Activated CD4-positive, alpha-beta T cell treated with anti-CD3 and anti-CD28 coated beads for 36 hours (primary cell): ENCODE measurements around the gene TREX2. TPM values are rescaled to one million over a fixed set of nuclear protein-coding genes. Genes with fewer than 3 reads are reported as not detected.

Source experiments
- ATAC-seq: fragments of 200-7000 bp; cut with Tn5 transposase; one replicate; pipeline ENCODE4 v1.10.0; 2021; ENCODE audit warnings: mild to moderate bottlenecking, moderate library complexity
- CTCF ChIA-PET: fragments of 350-600 bp; sonication (Branson Sonifier 250); formaldehyde crosslinking; loops from one replicate; lab custom pipeline; 2021; ENCODE audit warnings: antibody characterized with exemption; lab: Charles Lee
- POLR2A ChIA-PET: fragments of 350-600 bp; sonication (Branson Sonifier 250); formaldehyde crosslinking; loops from one replicate; lab custom pipeline; 2021; ENCODE audit warnings: antibody characterized with exemption, inconsistent platforms; lab: Charles Lee
- DNase-seq: peaks from one replicate; pipeline ENCODE4 v3.0.0-alpha.2; 2020
- H3K27ac Mint-ChIP-seq: one replicate; pipeline ENCODE4 v1.8.0; 2021; ENCODE audit warnings: mixed read lengths
- H3K27me3 Mint-ChIP-seq: one replicate; pipeline ENCODE4 v1.8.0; 2021; ENCODE audit warnings: mixed read lengths
- H3K36me3 Mint-ChIP-seq: one replicate; pipeline ENCODE4 v1.8.0; 2021; ENCODE audit warnings: low read depth, mixed read lengths
- H3K4me1 Mint-ChIP-seq: one replicate; pipeline ENCODE4 v1.8.0; 2021; ENCODE audit warnings: mixed read lengths
- H3K4me3 Mint-ChIP-seq: one replicate; pipeline ENCODE4 v1.8.0; 2021; ENCODE audit warnings: mild to moderate bottlenecking, moderate library complexity, mixed read lengths
- H3K9me3 Mint-ChIP-seq: one replicate; pipeline ENCODE4 v1.8.0; 2021; ENCODE audit warnings: low read depth, mixed read lengths
- intact Hi-C, 2 experiments: fragments of 100-400 bp; cut with DNase I in 1 of 2; cut with micrococcal nuclease in 1 of 2; formaldehyde crosslinking; loops; one replicate each; pipeline versions ENCODE4 v1.14.2 to v1.15.1; 2022 to 2024; cut with DNase I, micrococcal nuclease
- total RNA-seq, 2 experiments: library from RNA; stranded (reverse); gene quantifications; one replicate each; pipeline ENCODE4 v1.2.3, GENCODE V29; 2021

The TREX2 gene
- total RNA-seq, 2 experiments from 2014 or later = 0.91 to 1.1 TPM

DNA sequence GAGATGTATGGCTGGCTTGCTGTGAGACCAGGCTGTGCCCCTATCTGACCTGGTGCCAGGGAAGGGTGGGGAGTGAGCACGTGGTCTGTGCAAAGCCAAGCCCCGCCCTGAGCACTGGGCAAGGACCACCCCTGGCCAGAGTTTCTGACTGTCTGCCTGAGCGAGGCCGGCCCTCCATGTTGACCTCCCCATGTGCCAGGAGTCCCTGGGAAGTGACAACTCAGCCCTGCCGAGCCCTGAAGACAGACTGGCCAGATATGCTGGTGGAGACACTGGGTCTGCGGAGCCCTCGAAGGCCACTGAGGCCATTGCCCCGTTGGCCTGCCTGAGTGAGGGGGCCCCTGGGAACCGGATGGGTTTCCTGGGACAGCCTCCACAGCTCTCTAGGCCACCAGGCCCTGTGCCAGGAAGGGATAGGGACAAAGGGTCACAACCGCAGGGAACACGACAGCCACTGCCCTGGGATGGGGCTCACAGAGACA is 41.8 kb upstream of the TREX2 start:
- no peak overlapping the region for H3K4me3 Mint-ChIP-seq
- ChIA-PET CTCF (no interaction called here), POLR2A (no interaction called here)
- DNase-seq = no peak
- no peaks in the 10 kb centered on the region for H3K4me1 Mint-ChIP-seq
- ATAC-seq = no peak
- intact Hi-C loops = no loop called here
- no peaks in the 10 kb centered on the region for H3K27me3 Mint-ChIP-seq
- H3K36me3 Mint-ChIP-seq = no peaks in the 10 kb centered on the region
- no peaks in the 10 kb centered on the region for H3K9me3 Mint-ChIP-seq
- H3K27ac Mint-ChIP-seq = no peak overlapping the region

DNA sequence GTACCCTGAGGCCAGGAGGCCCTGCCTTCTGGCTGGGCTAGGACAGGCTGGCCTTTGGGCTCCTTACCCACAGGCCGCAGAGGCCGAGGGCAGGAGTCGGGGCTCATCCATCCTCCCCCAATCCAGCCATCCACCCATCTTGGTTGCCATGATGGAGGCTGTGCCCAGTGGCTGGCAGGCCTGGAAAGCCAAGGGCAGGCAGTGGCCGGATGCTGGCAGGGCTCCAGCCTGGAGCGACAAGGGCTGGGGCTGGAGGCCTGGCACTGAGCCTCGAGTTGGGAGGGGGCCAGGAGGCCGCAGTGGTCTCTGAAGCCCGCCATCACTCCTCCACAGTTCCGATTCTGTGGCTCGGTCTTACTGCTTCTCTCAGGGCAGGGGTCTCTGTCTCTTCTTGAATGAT is 40.3 kb upstream of the TREX2 start:
- H3K27ac Mint-ChIP-seq = no peak overlapping the region

DNA sequence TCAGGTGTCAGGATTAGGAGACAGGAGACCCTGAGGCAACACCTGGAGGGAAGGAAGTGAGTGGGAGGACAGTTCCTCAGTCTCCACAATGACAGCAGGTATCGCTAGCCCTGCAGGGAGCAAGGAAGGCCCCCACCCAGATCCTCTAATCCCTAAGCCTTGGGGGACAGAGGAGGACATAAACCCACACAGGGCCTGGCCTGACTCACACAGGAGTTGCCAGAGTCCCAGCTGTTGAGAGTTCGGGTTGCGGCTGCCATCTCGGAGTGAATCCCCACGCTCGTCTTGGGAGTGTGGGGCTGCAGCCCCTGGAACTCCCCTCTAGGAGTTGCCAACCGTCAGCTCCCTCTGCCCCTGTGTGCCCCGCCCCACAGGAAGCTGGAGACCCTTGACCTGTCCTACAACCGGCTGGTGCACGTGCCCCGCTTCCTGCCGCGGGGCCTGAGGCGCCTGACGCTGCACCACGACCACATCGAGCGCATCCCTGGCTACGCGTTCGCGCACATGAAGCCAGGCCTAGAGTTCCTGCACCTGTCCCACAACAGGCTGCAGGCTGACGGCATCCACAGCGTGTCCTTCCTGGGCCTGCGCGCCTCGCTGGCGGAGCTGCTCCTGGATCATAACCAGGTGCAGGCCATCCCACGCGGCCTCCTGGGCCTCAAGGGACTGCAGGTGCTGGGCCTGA is 39.7 kb upstream of the TREX2 start:
- Mint-ChIP-seq H3K4me1 (no peaks in the 10 kb centered on the region), H3K27me3 (no peaks in the 10 kb centered on the region), H3K27ac (no peak overlapping the region), H3K4me3 (no peak overlapping the region), H3K9me3 (no peaks in the 10 kb centered on the region), H3K36me3 (no peaks in the 10 kb centered on the region)
- no peak for ATAC-seq
- ChIA-PET POLR2A (no interaction called here), CTCF (no interaction called here)
- intact Hi-C loops = no loop called here
- DNase-seq = no peak

More for the DNA sequence above, 40.3 kb upstream of the TREX2 start:
- DNase-seq (no peak), ATAC-seq (no peak)
- ChIA-PET CTCF (no interaction called here), POLR2A (no interaction called here)
- Mint-ChIP-seq H3K9me3 (no peaks in the 10 kb centered on the region), H3K27me3 (no peaks in the 10 kb centered on the region), H3K4me1 (no peaks in the 10 kb centered on the region), H3K36me3 (no peaks in the 10 kb centered on the region), H3K4me3 (no peak overlapping the region)
- intact Hi-C loops = no loop called here

DNA sequence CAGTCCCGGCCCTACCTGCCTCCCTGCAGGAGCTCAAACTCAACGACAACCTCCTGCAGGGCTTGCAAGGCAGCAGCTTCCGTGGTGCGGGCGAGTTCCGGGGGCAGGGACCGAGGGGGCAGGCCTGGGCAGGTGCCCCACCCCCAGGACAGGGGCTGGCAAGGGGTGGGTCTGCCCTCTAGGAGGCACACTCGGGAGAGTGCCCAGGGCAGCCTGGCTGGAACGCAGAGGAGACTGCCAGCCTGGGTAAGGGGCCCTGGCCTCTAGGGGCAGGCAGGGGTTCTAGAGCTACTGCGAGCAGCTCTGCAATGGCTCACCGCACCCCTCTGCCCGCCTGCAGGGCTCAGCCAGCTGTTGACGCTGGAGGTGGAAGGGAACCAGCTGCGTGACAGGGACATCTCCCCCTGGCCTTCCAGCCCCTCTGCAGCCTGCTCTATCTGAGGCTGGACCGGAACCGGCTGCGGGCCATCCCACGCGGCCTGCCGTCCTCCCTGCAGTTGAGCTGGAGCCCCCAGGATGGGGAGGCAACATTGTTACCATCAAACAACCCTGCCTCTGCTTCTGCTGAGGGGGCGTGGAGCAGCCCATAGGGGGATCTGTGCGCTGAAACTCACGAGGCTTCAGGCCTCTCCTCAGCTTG is 36.6 kb upstream of the TREX2 start:
- intact Hi-C loops = no loop called here
- no peaks in the 10 kb centered on the region for H3K9me3 Mint-ChIP-seq
- CTCF ChIA-PET = no interaction called here
- H3K27me3 Mint-ChIP-seq = no peaks in the 10 kb centered on the region
- no peaks in the 10 kb centered on the region for H3K4me1 Mint-ChIP-seq
- H3K27ac Mint-ChIP-seq = no peak overlapping the region
- POLR2A ChIA-PET = no interaction called here
- DNase-seq (no peak), ATAC-seq (no peak)
- H3K36me3 Mint-ChIP-seq = no peaks in the 10 kb centered on the region
- H3K4me3 Mint-ChIP-seq = no peak overlapping the region

DNA sequence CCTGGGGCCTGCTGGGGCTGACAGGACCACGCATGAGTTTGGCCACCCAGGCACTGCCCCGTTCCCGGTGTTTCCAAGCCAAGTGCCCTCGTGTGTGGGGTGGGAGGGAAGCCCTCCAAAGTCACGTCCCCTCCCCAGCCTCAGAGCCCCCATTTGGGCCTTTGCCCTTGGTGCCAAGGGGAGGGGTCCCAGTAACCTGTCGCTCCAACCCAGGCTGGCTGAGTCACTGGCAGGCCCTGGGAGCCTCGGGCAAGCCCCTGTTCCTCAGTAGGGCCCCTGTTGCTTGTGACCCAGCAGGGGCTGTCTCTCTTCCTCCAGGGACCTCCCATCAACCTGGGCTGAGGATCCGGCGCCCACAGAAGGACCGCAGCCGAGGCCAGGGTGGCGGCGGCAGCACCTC is 35.2 kb upstream of the TREX2 start:
- CTCF ChIA-PET = no interaction called here
- Mint-ChIP-seq H3K9me3 (no peaks in the 10 kb centered on the region), H3K4me3 (no peak overlapping the region), H3K27me3 (no peaks in the 10 kb centered on the region), H3K4me1 (no peaks in the 10 kb centered on the region), H3K27ac (no peak overlapping the region), H3K36me3 (no peaks in the 10 kb centered on the region)
- intact Hi-C loops = no loop called here
- ATAC-seq (no peak), DNase-seq (no peak)
- POLR2A ChIA-PET = no interaction called here

DNA sequence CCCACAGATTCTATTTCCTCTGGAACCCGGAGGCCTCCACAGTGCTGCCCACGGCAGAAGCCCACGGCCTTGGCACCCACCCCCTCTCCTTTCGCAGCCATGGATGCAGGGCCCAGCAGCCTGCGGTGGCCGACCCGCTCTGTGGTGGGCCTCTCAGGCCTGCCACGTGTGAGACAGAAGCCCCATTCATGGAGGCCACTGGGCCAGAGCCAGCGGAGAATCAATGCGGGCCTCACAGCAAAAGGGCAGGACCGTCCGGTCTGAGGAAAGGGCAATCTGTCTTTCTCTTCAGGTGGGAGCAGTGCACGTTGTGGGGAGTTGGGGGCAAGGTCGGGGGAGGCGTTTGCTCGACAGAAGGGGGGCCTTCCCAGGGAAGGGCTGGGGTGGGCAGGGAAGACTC is 32.9 kb upstream of the TREX2 start:
- no peaks in the 10 kb centered on the region for H3K27me3 Mint-ChIP-seq
- intact Hi-C loops = no loop called here
- H3K27ac Mint-ChIP-seq = no peak overlapping the region
- no peak overlapping the region for H3K4me3 Mint-ChIP-seq
- no peaks in the 10 kb centered on the region for H3K9me3 Mint-ChIP-seq
- no peaks in the 10 kb centered on the region for H3K36me3 Mint-ChIP-seq
- ChIA-PET CTCF (no interaction called here), POLR2A (no interaction called here)
- ATAC-seq (no peak), DNase-seq (no peak)
- peaks cover 3% of the 10 kb centered on the region for H3K4me1 Mint-ChIP-seq

DNA sequence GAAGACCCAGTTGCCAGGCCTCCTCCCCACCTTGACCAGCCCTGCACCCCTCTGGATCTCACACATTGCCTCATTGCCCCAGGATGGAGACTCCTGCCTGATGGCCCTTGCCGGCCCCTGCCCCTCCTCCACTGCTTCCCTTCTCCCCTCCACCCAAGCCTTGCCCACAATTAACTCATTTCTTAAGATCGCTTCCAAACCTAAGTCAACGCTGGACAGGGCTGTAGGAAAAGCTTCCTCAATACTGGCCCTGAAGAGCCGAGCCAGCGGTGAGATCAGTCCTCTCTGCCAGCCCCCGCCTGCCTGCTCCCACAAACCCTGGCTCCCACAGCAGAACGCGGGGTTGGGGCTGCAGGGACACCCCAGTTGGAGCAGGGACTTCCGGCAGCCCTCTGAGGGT is 32.0 kb upstream of the TREX2 start:
- no peaks in the 10 kb centered on the region for H3K36me3 Mint-ChIP-seq
- H3K27ac Mint-ChIP-seq = no peak overlapping the region
- H3K4me3 Mint-ChIP-seq = no peak overlapping the region
- H3K4me1 Mint-ChIP-seq = peaks cover 3% of the 10 kb centered on the region
- ChIA-PET POLR2A (no interaction called here), CTCF (no interaction called here)
- DNase-seq = no peak
- ATAC-seq = no peak
- intact Hi-C loops = no loop called here
- H3K9me3 Mint-ChIP-seq = no peaks in the 10 kb centered on the region
- no peaks in the 10 kb centered on the region for H3K27me3 Mint-ChIP-seq

DNA sequence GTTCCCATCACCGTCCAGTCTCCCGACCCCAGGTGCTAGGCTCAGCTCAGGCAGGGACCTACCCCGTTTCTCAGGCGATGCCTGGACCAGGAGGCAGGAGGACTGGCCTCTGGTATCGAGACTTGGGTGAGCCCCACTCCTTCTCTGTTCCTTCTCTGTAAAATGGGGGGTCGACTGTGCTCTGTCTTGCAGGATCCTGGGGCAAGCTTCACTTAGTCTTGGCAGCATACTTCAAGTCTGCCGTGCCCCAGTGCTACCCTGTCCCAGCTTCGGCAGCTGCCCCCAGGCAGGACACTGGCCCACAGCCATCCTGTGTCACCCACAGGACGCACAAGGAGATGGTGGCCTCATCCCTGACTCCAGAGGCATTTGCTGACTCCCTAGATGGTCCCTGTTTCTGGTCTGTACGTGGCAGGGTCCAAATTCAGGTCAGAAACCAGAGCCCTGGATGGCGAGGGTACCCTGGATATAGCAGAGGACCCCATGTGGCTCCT is 31.6 kb upstream of the TREX2 start:
- no peak for ATAC-seq
- Mint-ChIP-seq H3K36me3 (no peaks in the 10 kb centered on the region), H3K27ac (no peak overlapping the region), H3K9me3 (no peaks in the 10 kb centered on the region), H3K4me3 (no peak overlapping the region), H3K4me1 (peaks cover 3% of the 10 kb centered on the region), H3K27me3 (no peaks in the 10 kb centered on the region)
- ChIA-PET POLR2A (no interaction called here), CTCF (interaction anchor here (0.7 kb wide), 1 partner anchor 543 kb away, joined by 3 read pairs; no protein-coding TSS in a partner anchor)
- intact Hi-C loops = no loop called here
- DNase-seq = no peak

DNA sequence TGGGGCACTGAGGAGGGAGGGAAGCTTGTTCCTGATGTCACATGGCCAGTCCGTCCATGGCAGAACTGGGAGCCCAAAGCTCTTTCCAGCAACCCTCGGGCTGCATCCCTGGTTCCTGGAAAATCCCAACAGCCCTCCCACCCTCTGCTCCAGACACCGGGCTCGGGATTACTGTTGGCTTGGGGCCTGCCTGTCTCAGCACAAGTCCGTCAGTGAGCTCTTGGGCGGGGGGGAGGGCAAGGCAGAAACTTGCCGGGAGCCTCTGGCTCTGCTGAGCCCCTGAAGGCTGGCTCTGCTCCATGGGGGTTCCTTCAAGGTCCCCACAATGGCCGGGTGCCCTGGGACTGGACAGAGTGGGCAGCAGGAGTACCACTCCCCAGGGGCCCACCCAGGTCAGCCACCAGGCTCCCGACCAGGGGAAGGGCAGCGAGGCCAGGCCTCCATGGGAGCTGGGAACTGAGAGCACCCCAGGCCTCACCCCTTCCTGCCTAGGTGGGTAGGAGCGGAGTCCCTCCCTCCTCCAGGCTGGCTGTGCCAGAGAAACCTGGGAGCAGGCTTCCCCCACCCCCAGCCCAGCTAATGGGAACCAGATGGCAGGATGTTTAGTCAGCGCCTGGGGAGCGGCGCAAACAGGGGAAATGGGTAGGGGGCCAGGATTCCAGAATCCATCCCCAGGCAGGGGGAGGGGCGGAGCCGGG is 31.0 kb upstream of the TREX2 start:
- ChIA-PET CTCF (interaction anchor here (0.7 kb wide), 1 partner anchor 542 kb away, joined by 3 read pairs; no protein-coding TSS in a partner anchor), POLR2A (no interaction called here)
- intact Hi-C loops = no loop called here
- Mint-ChIP-seq H3K9me3 (no peaks in the 10 kb centered on the region), H3K4me3 (no peak overlapping the region), H3K27me3 (no peaks in the 10 kb centered on the region), H3K27ac (no peak overlapping the region), H3K4me1 (peaks cover 3% of the 10 kb centered on the region), H3K36me3 (no peaks in the 10 kb centered on the region)
- DNase-seq (no peak), ATAC-seq (no peak)

DNA sequence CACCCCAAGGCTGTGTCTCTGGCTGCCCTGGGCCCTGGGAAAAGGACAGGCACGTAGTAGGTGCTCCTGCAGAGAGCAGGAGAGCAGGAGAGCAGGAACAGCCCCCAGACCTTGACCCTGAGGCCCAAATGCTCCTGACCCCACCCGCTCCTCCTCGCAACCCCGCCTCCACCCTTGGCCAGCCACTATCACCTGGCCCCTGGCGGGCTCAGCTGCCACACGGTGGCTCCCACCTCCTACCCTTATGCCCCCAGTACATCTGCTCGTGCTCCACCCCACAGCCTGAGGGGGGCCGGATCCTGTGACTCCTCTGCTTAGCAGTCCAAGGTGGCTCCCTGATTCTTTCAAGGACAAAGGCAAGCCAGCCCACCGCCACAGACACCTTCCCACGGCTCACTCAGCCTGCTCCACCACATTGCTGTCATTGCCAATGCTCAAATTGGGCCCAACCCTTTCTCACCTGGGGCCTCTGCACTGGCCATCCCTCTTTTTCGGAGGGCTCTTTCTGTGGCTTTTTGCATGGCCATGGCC is 30.0 kb upstream of the TREX2 start:
- Mint-ChIP-seq H3K9me3 (no peaks in the 10 kb centered on the region), H3K27ac (no peak overlapping the region), H3K4me1 (peaks cover 5% of the 10 kb centered on the region), H3K36me3 (no peaks in the 10 kb centered on the region), H3K27me3 (no peaks in the 10 kb centered on the region), H3K4me3 (no peak overlapping the region)
- intact Hi-C loops = no loop called here
- POLR2A ChIA-PET = no interaction called here
- ATAC-seq = no peak
- CTCF ChIA-PET = interaction anchor here (0.7 kb wide), 1 partner anchor 73 kb away, joined by 4 read pairs; no protein-coding TSS in a partner anchor
- DNase-seq = no peak

DNA sequence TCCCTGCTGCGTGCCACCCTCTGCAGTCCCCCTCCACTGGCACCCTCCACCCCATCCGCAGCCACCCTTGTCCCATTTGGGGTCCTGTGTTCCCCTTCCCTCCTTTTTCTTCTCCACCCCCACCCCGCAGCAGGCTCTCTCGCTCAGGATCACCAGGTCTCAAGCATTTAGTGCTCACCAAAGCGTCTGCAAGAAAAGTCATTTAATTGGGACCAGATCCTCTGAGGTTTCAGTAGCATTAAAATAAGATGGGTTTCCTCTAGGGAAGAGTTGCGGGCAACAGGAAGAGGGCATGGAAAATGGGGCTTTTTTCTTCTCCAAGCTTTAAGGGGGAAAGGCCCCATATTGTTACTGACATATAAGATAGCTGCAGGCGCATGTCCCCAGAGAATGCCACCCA is 29.4 kb upstream of the TREX2 start:
- ATAC-seq (no peak), DNase-seq (no peak)
- CTCF ChIA-PET = interaction anchor here (0.7 kb wide), 1 partner anchor 73 kb away, joined by 4 read pairs; no protein-coding TSS in a partner anchor
- intact Hi-C loops = no loop called here
- no peak overlapping the region for H3K4me3 Mint-ChIP-seq
- no peaks in the 10 kb centered on the region for H3K9me3 Mint-ChIP-seq
- H3K27me3 Mint-ChIP-seq = no peaks in the 10 kb centered on the region
- no peaks in the 10 kb centered on the region for H3K36me3 Mint-ChIP-seq
- POLR2A ChIA-PET = no interaction called here
- H3K27ac Mint-ChIP-seq = no peak overlapping the region
- peaks cover 5% of the 10 kb centered on the region for H3K4me1 Mint-ChIP-seq
